IMR-90 (cell line): ENCODE results near the gene TRAPPC8. TPM values are rescaled to one million over a fixed set of nuclear protein-coding genes. Genes with fewer than 3 reads are reported as not detected.

Experiments used
- ATAC-seq: fragments of 200-7000 bp; cut with Tn5 transposase; 2 replicates; pipeline ENCODE4 v1.9.1; 2020; ENCODE audit warnings: low read depth, mild to moderate bottlenecking, moderate library complexity
- BruUV-seq: library from RNA; stranded (reverse); fragments of 400-500 nt; replicated peaks from 2 replicates; lab custom pipeline; 2021; lab: Mats Ljungman, UMichigan
- CTCF ChIA-PET: fragments of 300-600 bp; formaldehyde crosslinking; extraction: SDS; loops from one replicate; lab custom pipeline; 2021; ENCODE audit warnings: antibody characterized with exemption; lab: Yijun Ruan, JAX
- POLR2A ChIA-PET: fragments of 300-600 bp; sonication (Branson Sonifier 250); formaldehyde crosslinking; loops from one replicate; lab custom pipeline; 2022; ENCODE audit warnings: antibody characterized with exemption; ENCODE audit not compliant: unreplicated experiment; lab: Charles Lee
- DNase-seq: peaks from one replicate; pipeline ENCODE4 v3.0.0; 2013
- H2AFZ ChIP-seq: replicated peaks from 2 replicates; pipeline ENCODE3; 2013; ENCODE audit warnings: low read length, mild to moderate bottlenecking; ENCODE audit not compliant: poor library complexity
- H2AK5ac ChIP-seq: 2 replicates; pipeline ENCODE4 v1.6.1; 2013; ENCODE audit warnings: low read depth, low read length, inconsistent platforms
- H2AK9ac ChIP-seq: replicated peaks from 2 replicates; pipeline ENCODE3; 2013; ENCODE audit warnings: mild to moderate bottlenecking, low read depth, low read length, moderate library complexity; ENCODE audit not compliant: poor library complexity
- H2BK120ac ChIP-seq: 2 replicates; pipeline ENCODE4 v1.6.1; 2013; ENCODE audit warnings: low read depth, low read length, inconsistent platforms
- H2BK15ac ChIP-seq: 3 replicates; pipeline ENCODE4 v1.6.1; 2013; ENCODE audit warnings: low read depth, low read length, inconsistent platforms
- H2BK20ac ChIP-seq: 2 replicates; pipeline ENCODE4 v1.6.1; 2013; ENCODE audit warnings: low read depth, mild to moderate bottlenecking, inconsistent platforms, low read length, moderate library complexity
- H2BK5ac ChIP-seq: 2 replicates; pipeline ENCODE4 v1.6.1; 2013; ENCODE audit warnings: mild to moderate bottlenecking, low read depth, low read length, inconsistent platforms; ENCODE audit not compliant: poor library complexity, severe bottlenecking
- H3K14ac ChIP-seq: replicated peaks from 2 replicates; pipeline ENCODE4 v1.6.1; 2013; ENCODE audit warnings: low read depth, low read length, inconsistent platforms
- H3K18ac ChIP-seq: 2 replicates; pipeline ENCODE4 v1.6.1; 2013; ENCODE audit warnings: low read depth, low read length, control low read depth
- H3K23ac ChIP-seq: 2 replicates; pipeline ENCODE4 v1.6.1; 2013; ENCODE audit warnings: low read depth, low read length, inconsistent platforms
- H3K27ac ChIP-seq: 2 replicates; pipeline ENCODE4 v1.5.1; 2013; ENCODE audit warnings: mild to moderate bottlenecking, control low read depth, low read length; ENCODE audit not compliant: insufficient read depth
- H3K27me3 ChIP-seq: 2 replicates; pipeline ENCODE4 v1.6.1; 2013; ENCODE audit warnings: low read length; ENCODE audit not compliant: control insufficient read depth, insufficient read depth
- H3K36me3 ChIP-seq: 2 replicates; pipeline ENCODE4 v1.6.1; 2013; ENCODE audit warnings: low read length, mixed read lengths; ENCODE audit not compliant: control insufficient read depth, insufficient read depth
- H3K4ac ChIP-seq: 2 replicates; pipeline ENCODE4 v1.6.1; 2013; ENCODE audit warnings: low read depth, low read length, inconsistent platforms
- H3K4me1 ChIP-seq: 2 replicates; pipeline ENCODE4 v1.6.1; 2013; ENCODE audit warnings: low read length, mixed read lengths; ENCODE audit not compliant: control insufficient read depth, insufficient read depth
- H3K4me2 ChIP-seq: 2 replicates; pipeline ENCODE4 v1.6.1; 2013; ENCODE audit warnings: low read depth, mild to moderate bottlenecking, control low read depth, low read length, moderate library complexity
- H3K4me3 ChIP-seq: 2 replicates; pipeline ENCODE4 v1.5.1; 2013; ENCODE audit warnings: low read depth, mild to moderate bottlenecking, control low read depth, low read length, moderate library complexity; ENCODE audit not compliant: insufficient read depth
- H3K56ac ChIP-seq: 2 replicates; pipeline ENCODE4 v1.6.1; 2013; ENCODE audit warnings: low read length, inconsistent platforms; ENCODE audit not compliant: insufficient read depth; ENCODE audit errors: extremely low read depth
- H3K79me1 ChIP-seq, 2 experiments: 2 replicates each; pipeline ENCODE4 v1.6.1; 2013; ENCODE audit warnings: low read length in 2 of 2, inconsistent platforms in 1 of 2, low read depth in 1 of 2
- H3K9ac ChIP-seq: 2 replicates; pipeline ENCODE4 v1.6.1; 2013; ENCODE audit warnings: low read depth, low read length, control low read depth
- H3K9me1 ChIP-seq: 2 replicates; pipeline ENCODE4 v1.6.1; 2013; ENCODE audit warnings: low read length, inconsistent platforms; ENCODE audit not compliant: insufficient read depth
- H3K9me3 ChIP-seq: 2 replicates; pipeline ENCODE4 v1.6.1; 2013; ENCODE audit warnings: low read length; ENCODE audit not compliant: control insufficient read depth, insufficient read depth
- H4K20me1 ChIP-seq: 2 replicates; pipeline ENCODE4 v1.6.1; 2013; ENCODE audit warnings: low read length, inconsistent platforms; ENCODE audit not compliant: insufficient read depth
- H4K5ac ChIP-seq: 2 replicates; pipeline ENCODE4 v1.6.1; 2013; ENCODE audit warnings: mild to moderate bottlenecking, low read depth, low read length, control low read depth
- H4K8ac ChIP-seq, 2 experiments: 2 replicates each; pipeline ENCODE4 v1.6.1; 2013; ENCODE audit warnings: low read depth in 2 of 2, low read length in 2 of 2, control low read depth in 1 of 2, inconsistent platforms in 1 of 2
- H4K91ac ChIP-seq: 2 replicates; pipeline ENCODE4 v1.6.1; 2013; ENCODE audit warnings: low read depth, low read length, inconsistent platforms; ENCODE audit not compliant: insufficient read depth
- CHD1 ChIP-seq: IDR thresholded peaks from 2 replicates; pipeline ENCODE4 v1.6.1; 2012; ENCODE audit warnings: low read depth, low read length, improper control_type of control experiment
- FOS ChIP-seq: fragments of 150-350 bp; IDR thresholded peaks from 2 replicates; pipeline ENCODE4 v1.6.1; 2016; ENCODE audit warnings: low read depth, low read length
- MXI1 ChIP-seq: IDR thresholded peaks from 2 replicates; pipeline ENCODE4 v1.6.1; 2012; ENCODE audit warnings: low read depth, mild to moderate bottlenecking, low read length, moderate library complexity, borderline replicate concordance
- NFE2L2 ChIP-seq: fragments of 150-350 bp; IDR thresholded peaks from 2 replicates; pipeline ENCODE4 v1.6.1; 2016; ENCODE audit warnings: low read depth, mild to moderate bottlenecking, low read length
- POLR2A ChIP-seq: IDR thresholded peaks from 2 replicates; pipeline ENCODE4 v1.6.1; 2012; ENCODE audit warnings: mild to moderate bottlenecking, low read depth, low read length
- RAD21 ChIP-seq: IDR thresholded peaks from 2 replicates; pipeline ENCODE4 v1.6.1; 2012; ENCODE audit warnings: low read length, improper control_type of control experiment
- WGBS, 2 experiments: methylation state at CpG; one replicate each; pipeline versions ENCODE4 v1.1.5 to v1.1.7; 2013; ENCODE audit warnings: missing lambda C conversion rate in 2 of 2; ENCODE audit not compliant: insufficient read length in 1 of 2; ENCODE audit errors: extremely low coverage in 2 of 2; 5-methylcytosine and 5-hydroxymethylcytosine counted together
- dilution Hi-C: fragments of 300-500 bp; cut with HindIII; formaldehyde crosslinking; loops from one replicate; pipeline ENCODE4 v1.14.3; 2018; ENCODE audit warnings: low sequenced_read_pairs; ENCODE audit not compliant: unreplicated experiment
- in situ Hi-C: fragments of 300-500 bp; cut with MboI; formaldehyde crosslinking; loops from 3 replicates; pipeline ENCODE4 v1.14.3; 2019; ENCODE audit warnings: low sequenced_read_pairs, inconsistent platforms, mixed read lengths
- intact Hi-C: fragments of 100-400 bp; cut with micrococcal nuclease; formaldehyde crosslinking; loops from 2 replicates; pipeline ENCODE4 v1.10.0; 2022
- polyA plus RNA-seq, 3 experiments: library from polyadenylated mRNA; depleted of rRNA; stranded (reverse); fragments of >200 nt; gene quantifications; 2 replicates each; pipeline ENCODE4 v1.2.3, GENCODE V29; 2012; ENCODE audit warnings: low replicate concordance in 1 of 3
- total RNA-seq: library from RNA; depleted of rRNA; stranded (reverse); fragments of >200 nt; gene quantifications from 2 replicates; pipeline ENCODE4 v1.2.3, GENCODE V29; 2012
- TF ChIP-seq, protein P1 (sequence below): fragments of 150-350 bp; IDR thresholded peaks from 2 replicates; pipeline ENCODE4 v1.6.1; 2017; ENCODE audit warnings: mild to moderate bottlenecking, antibody characterized with exemption, low read length, low read depth

TRAPPC8 gene
- total and polyA plus RNA-seq, 2 of the 4 experiments (the other 2 are of a cell fraction): 21.8 to 54.3 TPM

DNA sequence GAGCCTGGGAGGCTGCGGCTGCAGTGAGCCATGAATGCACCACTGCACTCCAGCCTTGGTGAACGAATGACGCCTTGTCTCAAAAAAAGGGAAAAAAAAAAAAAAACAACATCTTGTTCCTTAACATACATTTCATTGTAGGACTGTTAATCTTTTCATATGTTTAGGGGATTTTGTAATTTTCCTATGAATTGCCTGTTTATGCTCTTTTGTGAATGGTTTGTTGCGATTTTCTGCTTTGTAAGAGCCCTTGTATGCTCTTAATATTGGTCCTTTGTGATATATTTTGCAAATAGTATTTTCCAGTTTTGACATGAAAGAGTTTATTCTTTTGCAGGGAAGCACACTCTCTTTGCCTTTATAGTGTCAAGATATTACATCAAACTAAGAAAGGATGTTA lies 50.0 kb downstream of the TRAPPC8 start:
- H4K91ac ChIP-seq: no peak overlapping the region
- no peak overlapping the region for H3K23ac ChIP-seq
- no peaks in the 10 kb centered on the region for H4K20me1 ChIP-seq
- no CpG with 5 or more reads among the region's 4 CpGs for WGBS, 2 experiments
- CTCF ChIA-PET: no interaction called here
- H2BK15ac ChIP-seq: no peak overlapping the region
- H2BK20ac ChIP-seq: no peak overlapping the region
- DNase-seq (no peak), ATAC-seq (no peak)
- H3K27me3 ChIP-seq: no peaks in the 10 kb centered on the region
- H3K4me1 ChIP-seq: no peaks in the 10 kb centered on the region
- no peaks in the 10 kb centered on the region for H3K9me3 ChIP-seq
- H4K5ac ChIP-seq: no peak overlapping the region
- H3K18ac ChIP-seq: no peak overlapping the region
- H3K36me3 ChIP-seq: peaks cover 6% of the 10 kb centered on the region; the same call in 1 of the 2 replicates
- H3K9me1 ChIP-seq: no peaks in the 10 kb centered on the region
- H2BK120ac ChIP-seq: no peak overlapping the region
- no peak overlapping the region for H2AFZ ChIP-seq
- no TSS peak for BruUV-seq
- TF ChIP-seq NFE2L2 (no peak), FOS (no peak), RAD21 (no peak), POLR2A (no peak), CHD1 (no peak), MXI1 (no peak)
- TF ChIP-seq, protein P1, sequence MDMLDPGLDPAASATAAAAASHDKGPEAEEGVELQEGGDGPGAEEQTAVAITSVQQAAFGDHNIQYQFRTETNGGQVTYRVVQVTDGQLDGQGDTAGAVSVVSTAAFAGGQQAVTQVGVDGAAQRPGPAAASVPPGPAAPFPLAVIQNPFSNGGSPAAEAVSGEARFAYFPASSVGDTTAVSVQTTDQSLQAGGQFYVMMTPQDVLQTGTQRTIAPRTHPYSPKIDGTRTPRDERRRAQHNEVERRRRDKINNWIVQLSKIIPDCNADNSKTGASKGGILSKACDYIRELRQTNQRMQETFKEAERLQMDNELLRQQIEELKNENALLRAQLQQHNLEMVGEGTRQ: no peak
- no peak overlapping the region for H3K56ac ChIP-seq
- H3K14ac ChIP-seq: no peak overlapping the region
- dilution Hi-C loops: no loop called here
- no peak overlapping the region for H3K4me2 ChIP-seq
- intact Hi-C loops: no loop called here
- in situ Hi-C loops: no loop called here
- no peak overlapping the region for H4K8ac ChIP-seq
- peaks cover 2 to 3% of the 10 kb centered on the region in 2 experiments; a peak in 2 of 4 replicates for H3K79me1 ChIP-seq
- no peak overlapping the region for H3K4me3 ChIP-seq
- no peak overlapping the region for H3K27ac ChIP-seq
- no peak overlapping the region for H2AK5ac ChIP-seq
- H2BK5ac ChIP-seq: no peak overlapping the region
- POLR2A ChIA-PET: no interaction called here
- no peak overlapping the region for H3K9ac ChIP-seq
- no peak overlapping the region for H3K4ac ChIP-seq
- no peak overlapping the region for H2AK9ac ChIP-seq
